HG03280 (cell line): Measurements from ENCODE around the gene COMMD8.
"Not testable (repeated sequence)": the region's sequence is repeated elsewhere in the genome, so short reads cannot be mapped to it uniquely, and the experiment has no call there.

Source experiments
- ATAC-seq: cut with Tn5 transposase; IDR thresholded peaks from one replicate; pipeline ENCODE4 v1.9.1; 2021; ENCODE audit warnings: mild to moderate bottlenecking, moderate library complexity; ENCODE audit not compliant: unreplicated experiment

The COMMD8 gene

DNA sequence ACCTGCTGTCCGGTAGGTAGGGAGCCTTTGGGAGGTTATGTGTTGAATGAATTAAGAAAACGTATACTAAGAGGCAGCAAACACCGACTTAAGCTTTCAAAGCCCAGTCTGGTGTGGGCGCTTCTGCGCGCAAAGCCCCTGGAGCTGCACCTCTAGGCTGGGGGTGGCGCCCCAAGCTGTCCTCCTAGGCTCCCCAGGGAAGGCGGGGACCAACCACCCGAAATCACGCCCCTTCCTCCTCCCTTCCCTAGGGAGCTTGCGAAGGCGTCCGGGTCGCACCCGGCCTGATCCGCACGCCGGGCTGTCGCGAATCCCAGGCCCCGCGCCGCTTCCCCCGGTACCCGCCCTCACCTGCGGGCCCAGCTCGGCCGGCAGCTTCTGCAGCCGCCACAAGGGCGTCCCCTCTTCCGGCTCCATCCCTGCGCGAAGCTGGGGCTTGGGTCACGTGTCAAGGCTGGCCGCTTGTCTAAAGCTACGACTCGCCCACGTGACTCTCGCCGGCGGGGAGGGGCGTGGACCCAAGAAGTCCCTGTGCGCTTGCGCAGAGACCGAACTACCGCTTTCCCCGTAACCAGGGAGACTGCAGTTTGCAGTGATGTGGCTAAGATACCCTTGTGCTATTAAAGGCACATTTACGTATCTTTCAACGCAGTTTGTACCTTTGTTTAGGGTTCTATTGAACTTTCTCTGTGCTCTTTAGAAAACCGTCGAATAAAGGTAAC is at the start of gene COMMD8:
Gene COMMD8 (minus strand): TSS at position 468 of the 722 bp plus-strand sequence. CDS start 51 bp downstream, at position 417.
- peak; percentile 94 for ATAC-seq

DNA sequence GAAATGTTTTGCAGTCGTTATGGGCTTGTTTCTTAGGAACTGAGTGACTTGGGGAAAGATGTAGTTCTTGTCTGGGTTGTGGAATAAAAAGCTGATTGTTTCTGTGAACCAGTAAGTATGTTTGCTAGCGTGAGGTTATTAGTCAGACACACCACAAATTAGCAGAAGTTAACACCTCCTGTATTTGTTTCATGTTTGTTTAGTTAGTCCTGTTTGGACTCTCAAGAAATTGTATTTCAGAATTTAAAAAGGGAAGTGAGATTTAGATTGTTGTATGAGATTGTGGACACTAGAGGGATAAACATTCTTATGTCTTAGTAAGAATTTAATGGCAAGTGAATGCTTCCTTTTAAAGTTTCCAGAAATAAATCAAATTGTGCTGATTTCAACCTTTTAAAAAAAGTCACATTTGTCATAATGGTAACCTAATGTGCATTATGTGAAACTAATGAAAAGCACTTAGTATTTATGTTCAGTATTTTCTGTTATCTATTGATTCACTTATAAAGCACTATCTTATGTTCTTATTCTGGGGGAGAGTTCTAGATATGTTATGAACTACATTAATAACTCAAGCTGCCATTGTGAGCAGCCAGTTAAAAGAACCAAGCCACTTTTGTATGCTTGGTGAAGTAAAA is 47.1 kb upstream of the COMMD8 start:
- ATAC-seq: peak; percentile 95

DNA sequence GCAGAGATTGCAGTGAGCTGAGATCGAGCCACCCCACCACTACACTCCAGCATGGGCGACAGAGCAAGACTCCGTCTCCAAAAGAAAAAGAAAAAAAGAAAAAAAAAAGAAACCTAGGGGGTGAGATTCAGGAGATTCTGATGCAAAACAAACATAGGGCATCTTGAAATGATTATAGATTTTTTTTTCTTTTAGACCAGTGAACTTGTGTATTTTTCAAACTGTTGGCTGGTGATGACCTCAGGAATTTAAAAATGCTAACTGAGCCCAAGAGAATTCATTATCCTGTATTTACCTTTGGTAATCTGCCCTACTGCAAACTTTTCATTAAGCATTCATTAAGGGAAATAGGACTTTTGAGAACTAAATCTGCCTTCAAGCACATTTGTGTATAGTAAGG is 42.2 kb upstream of the COMMD8 start:
- ATAC-seq: no peak

DNA sequence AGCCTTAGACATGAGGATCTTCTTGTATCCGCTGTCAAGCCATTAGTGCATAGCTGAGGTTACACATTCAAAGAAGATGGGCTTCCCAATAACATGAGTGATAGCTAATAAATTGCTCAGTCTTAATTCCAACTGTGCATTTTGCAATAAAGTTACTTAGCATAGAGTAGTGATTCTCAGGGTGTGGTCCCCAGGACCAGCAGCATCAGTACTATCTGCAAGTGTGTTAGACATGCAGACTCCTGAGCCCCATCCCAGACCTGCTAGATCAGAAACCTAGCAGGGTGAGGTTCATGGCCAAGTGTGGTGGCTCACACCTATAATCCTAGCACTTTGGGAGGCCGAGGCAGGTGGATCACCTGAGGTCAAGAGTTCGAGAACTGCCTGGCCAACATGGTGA is 41.6 kb upstream of the COMMD8 start:
- no peak for ATAC-seq

DNA sequence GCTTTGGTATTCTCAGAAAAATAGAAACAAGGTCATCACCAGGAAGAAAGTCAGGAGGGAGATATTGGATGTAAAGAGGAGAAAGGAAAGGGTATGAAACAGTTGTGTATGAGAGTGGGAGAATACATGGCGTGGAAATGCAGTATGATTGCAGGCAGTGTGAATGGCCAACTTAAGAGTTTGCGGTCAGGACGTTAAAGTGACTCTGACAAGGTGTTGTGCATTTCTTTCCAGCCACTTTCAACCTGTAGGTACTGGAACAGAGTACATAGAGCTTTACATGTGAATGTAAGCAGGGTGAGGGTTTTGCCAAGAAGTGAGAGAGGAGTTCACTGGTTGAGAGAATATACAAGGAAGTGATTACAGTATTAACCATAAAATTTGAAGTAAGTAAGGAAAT is 37.3 kb upstream of the COMMD8 start:
- ATAC-seq: no peak

DNA sequence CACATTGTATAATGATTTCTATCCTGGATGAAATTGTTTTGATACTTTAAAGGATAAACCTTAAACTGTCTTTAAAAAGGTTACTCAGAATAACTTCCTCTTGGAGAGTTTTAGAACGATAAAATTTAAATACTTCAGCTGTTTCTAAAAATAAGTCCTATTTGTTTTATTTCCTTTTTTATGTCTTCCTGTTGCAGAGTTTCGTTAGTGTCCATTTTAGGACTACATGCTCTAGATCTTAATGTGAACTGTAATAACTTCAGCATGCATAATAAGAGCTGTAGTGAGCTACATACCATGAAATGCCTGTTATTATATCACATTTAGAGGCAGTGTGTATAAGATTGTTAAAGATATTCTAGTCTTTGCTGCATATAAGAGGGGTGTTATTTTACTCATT is 36.2 kb upstream of the COMMD8 start:
- ATAC-seq: no peak

DNA sequence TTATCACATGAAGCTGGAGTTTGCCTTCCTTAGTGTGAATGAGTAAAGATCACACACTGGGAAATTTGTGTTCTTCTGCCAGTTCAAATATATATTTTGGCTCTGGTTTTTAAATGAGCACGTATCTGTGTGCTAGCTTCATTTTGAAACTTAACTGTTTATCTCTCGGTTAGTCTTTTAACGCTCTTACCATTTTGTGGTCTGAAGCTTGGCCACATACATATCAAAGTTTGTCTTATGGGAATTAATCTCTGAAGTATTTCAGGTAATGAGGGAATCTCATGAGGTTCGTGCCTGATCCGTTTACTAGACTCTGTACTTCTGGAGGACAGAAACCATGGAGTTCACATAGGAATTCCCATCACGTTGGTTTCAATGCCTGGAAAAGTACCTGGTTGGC is 35.4 kb upstream of the COMMD8 start:
- no peak for ATAC-seq

DNA sequence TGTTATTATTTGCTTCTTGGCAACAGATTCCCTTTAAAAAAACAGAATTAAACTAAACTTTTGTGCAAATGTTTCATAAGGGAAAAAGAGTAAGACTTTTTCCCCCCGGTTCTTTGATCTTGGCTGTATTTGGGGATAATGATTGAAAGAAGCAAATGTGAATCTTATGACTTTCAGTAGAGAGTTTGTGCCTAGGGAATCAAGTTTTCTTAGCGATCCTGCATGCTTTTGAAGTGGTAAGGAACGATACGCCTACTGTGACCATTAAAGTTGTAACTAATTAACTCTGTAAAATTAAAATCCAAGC is 30.6 kb upstream of the COMMD8 start:
- no peak for ATAC-seq

DNA sequence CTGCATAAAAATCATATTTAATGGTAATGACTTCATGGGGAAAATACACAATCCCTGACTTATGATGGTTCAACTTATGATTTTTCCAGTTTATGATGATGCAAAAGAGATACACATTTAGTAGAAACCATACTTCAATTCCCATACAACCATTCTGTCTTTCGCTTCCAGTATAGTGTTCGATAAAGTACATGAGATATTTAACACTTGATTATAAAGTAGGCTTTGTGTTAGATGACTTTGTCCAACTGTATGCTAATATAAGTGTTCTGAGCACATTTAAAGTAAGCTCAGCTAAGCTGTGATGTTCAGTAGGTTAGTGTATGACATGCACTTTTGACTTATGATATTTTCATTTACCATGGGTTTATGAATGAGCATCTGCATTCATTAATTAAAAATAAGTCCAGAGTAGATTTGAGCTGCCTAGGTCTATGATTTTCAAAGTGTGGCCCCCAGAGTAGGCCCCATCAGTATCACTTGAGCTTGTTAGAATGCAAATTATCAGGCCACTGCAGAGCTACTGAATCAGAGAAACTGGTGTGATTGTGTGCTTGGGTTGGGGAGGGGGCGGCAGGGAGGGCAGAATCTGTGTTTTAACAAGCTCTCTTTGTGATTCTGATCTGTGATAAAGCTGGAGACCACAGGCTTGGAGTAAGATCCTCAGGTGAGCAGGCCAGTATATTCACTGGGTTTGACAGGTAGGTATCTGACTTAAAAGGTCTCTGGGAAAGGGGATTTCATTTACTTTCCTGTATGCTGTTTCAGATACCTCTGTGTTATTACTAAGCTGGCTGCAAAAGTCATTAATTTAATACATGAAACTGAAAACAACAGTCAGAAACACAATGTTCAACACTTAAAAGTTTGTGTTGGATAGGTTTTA is 30.0 kb upstream of the COMMD8 start:
- peak; percentile 52 for ATAC-seq

DNA sequence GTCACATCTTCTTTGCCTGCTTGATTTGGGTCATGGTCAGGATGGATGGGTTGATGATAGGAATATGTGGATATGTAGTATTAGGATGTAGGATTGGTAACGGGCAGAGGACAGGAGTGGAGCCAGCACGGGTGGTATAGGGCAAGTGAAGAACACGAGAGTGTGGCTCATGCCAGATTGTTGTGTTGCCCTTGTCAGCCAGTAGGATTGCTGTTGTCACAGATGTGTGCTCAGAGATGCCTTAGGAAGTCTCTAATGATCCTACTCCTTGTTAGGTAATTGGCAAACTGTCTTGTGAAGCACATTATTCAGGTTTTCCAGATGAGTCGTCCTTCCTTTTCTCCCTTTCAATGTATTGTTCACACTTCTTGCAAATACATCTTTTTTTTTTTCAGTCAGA is 27.0 kb upstream of the COMMD8 start:
- peak; percentile 74 for ATAC-seq

DNA sequence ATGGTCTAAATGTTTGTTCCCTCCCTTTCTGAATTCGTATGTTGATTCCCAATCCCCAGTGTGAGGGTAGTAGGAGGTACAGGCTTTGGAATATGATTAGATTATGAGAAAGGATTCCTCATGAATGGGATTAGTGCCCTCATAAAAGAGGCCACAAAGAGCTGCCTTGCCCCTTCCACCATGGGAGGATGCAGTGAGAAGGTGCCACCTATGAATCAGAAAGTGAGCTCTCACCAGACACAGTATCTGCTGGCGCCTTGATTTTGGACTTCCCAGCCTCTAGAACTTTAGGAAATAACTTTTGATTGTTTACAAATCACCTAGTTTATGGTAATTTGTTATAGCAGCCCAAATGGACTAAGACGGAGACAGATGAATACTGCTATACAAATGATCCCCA is 25.2 kb upstream of the COMMD8 start:
- no peak for ATAC-seq

DNA sequence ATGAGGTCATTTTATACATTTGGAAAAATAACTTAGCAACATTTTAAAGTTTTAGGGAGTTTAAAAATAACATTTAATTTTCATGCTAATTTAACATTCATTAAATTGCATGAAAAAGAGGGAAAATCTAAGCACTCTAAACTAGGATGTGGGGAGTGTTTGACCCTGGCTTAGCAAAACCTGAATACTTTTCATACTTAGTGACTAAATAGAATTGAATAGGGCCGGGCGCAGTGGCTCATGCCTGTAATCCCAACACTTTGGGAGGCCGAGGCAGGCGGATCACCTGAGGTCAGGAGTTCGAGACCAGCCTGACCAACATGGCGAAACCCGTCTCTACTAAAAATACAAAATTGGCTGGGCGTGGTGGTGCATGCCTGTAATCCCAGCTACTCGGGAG is 23.2 kb upstream of the COMMD8 start:
- ATAC-seq: not testable (repeated sequence)

DNA sequence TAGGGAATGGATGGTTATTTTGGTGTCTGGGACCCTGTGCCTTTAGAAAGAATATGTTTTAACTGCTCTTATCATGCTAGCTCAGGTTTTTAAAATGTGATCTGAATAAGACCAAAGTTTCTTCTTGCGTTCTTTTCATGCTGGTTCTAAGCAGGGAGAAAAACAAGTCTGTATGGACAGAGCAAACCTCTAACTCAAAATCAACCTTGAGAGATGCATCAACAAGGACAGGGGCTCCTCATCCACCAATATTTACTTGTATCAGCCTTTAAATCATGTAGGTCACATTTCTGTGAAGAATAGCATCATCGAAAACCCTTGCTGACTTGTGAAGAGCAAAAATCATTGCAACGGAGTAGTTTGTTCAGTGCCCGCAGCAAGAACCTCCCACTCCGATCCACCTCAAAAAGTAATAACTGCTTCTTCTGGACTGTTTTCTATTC is 22.8 kb upstream of the COMMD8 start:
- no peak for ATAC-seq

DNA sequence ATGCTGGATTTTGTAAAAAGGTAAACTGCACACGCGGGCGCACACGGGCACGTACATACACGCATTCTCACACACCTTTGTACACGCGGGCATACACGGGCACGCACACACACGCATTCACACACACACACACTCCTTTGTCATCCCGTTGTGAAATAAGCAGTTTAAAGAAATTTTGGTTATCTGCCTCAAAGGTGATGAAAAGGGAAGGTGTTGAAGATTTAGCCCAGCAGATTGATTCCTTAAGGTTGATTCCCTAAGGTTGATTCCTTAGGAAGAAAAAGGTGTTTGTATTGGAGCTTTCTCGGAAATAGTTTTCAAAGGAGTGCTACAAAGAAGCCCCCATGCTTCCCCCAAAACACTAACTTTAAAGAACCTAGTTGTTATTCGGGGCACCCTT is 22.3 kb upstream of the COMMD8 start:
- ATAC-seq: no peak

DNA sequence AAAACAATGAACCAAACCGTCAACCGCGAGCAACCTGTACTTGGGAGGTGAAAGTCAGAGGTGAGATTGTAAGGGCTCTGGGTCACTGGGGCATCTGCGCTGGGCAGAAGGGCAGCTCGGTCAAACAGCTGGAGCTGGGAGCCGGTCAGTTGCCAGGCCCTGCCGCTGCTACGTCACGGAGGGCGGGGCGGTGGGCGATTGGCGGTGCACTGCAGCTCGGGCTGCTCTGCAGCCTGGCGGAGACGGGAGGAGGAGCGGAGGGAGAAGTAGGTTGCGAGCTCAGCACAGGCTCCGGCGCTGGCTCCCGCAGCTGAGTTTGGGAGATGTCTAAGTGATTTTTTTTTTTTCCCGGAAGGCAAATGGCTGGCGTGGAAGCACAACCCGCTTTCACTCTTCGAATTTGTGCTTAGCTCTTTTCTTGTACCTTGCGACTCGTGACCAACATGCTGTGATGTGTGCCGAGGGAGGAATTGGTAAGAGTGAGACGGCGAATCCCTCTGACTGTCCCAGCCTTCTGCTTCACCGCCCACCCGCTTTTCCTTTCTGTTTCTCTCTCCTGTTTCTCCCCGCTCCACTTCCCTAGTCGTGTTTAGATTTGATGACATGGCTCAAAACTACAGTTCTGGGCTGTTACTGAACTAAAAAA is 21.7 kb upstream of the COMMD8 start, which contains the start of gene ATP10D:
Gene ATP10D (plus strand): TSS at position 229 of the 646 bp plus-strand sequence. CDS start 27,266 bp downstream, outside the sequence.
- ATAC-seq: peak; percentile 96

DNA sequence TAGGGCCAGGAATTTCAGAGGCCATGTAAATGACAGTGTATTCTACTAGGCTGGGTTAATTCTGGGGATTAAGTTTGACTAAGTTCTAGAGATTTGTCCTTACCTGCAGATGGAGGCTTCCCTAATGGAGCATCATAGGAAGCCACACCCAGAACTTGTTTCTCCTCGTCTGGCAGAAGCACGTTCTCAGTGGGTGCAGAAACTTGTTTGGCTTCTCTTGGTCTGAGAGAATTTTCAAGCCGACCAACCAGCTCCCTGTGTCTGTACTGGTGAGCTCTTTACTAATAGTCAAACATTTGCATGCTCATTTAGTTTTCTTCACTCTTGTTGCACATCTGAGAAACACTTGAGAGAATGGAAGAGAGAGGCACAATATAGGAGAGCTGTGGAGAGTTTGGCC is 20.7 kb upstream of the COMMD8 start:
- peak; percentile 22 for ATAC-seq

DNA sequence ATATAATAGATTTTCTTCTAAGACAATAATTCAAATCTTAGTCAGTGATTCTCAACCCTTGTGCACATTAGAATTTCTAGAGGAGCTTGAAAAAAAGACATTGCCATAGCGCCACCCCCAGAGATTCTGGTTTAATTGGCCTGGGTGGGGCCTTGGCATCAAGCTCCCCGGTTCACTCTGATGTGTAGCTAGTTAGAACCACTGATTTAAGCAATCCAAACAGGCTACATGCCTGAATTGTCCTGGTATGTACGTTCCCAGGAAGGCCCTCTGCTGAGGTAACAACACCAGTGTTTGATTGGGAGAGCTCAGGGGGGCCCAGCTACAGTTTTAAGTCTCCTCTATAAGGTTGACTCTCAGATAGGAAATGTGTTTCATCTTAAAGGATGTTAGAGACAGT is 20.2 kb upstream of the COMMD8 start:
- ATAC-seq: peak; percentile 1

DNA sequence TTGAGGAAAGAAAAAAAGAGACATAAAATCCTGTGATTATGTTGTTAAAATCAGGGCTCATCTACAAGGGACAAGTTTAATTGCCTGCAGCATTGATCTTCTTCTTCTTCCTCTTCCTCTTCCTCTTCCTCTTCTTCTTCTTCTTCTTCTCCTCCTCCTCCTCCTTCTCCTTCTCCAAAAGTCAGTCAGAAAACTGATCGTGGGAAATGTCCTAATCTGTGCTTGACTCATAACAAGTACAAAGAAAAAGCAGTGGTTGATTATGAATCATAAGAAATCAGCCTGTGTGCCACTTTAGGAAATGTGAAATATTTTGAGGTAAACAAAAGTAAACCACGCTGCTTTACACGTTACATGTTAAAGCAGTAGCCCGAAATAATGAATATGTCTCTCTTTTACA is 18.8 kb upstream of the COMMD8 start:
- no peak for ATAC-seq

DNA sequence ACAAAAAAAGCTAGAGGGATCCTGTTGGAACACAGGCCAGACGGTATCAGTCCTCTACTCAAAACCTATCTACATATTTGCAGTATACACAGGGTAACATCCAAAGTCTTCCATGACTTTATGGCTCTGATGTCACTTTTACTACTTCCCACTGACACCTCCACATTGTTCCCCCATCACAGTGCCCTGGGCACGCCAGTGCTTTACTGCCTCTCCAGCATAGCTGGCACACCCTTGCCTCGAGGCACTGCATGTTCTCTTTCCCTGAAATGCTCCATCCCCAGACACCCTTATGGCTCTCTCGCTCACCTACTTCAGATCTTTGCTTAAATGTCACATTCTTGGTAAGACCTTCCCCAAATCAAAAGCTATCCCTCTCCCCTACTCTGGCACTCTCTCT is 15.3 kb upstream of the COMMD8 start:
- ATAC-seq: no peak

DNA sequence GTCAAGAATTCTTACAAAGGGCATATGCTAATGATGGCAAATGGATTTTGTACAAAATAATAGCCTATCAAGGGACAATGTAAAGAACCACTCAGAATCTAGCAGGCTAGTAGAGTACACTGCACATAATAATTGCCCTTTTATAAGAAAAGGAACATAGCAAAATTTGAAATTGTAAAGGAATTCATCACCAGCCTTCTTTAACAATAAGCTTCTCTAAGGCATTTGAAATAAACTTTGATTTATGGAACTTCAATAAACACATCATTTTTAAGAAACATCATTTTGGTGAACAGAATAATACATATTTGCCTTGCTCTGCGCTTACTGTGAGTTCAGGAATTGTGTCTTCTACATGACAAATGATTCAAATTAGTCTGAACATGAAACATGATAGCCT is 11.9 kb upstream of the COMMD8 start:
- no peak for ATAC-seq

DNA sequence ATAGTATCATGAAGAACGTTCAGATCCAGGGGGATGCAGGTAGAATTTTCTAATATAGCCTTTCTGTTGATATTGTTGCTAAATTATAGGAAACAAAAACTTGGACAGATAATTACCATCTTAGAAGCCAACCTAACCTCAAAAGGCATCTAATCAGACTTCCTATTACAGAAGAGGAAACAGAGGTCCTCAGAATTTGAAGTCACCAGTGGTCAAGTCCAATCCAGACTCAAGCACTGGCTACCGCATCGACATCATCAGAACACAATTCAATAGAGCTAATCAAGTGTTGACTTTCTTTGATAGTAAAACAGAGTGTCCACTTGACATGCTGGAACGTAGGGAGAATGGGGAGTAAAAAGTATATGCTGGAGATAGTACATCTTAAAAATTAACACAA is 11.3 kb upstream of the COMMD8 start:
- ATAC-seq: no peak
